Mucosa of descending colon (tissue), 3 donors: ENCODE data around the gene CCNF. TPM values are rescaled to one million over a fixed set of nuclear protein-coding genes. Genes with fewer than 3 reads are reported as not detected.

Experiments
- ATAC-seq: fragments of 200-7000 bp; cut with Tn5 transposase; one replicate; pipeline ENCODE4 v1.9.1; 2020; ENCODE audit warnings: mild to moderate bottlenecking, moderate library complexity
- DNase-seq, 3 donors: peaks; one replicate each; pipeline ENCODE4 v3.0.0-alpha.2; 2020
- H3K36me3 ChIP-seq: fragments of 200-600 bp; one replicate; pipeline ENCODE4 v1.8.0; 2021; ENCODE audit warnings: low read depth, mild to moderate bottlenecking
- H3K4me1 ChIP-seq: fragments of 200-600 bp; one replicate; pipeline ENCODE4 v1.8.0; 2021; ENCODE audit warnings: low read depth, mild to moderate bottlenecking
- H3K4me3 ChIP-seq: fragments of 200-600 bp; one replicate; pipeline ENCODE4 v1.8.0; 2021; ENCODE audit warnings: mild to moderate bottlenecking
- H3K9me3 ChIP-seq: fragments of 200-600 bp; one replicate; pipeline ENCODE4 v1.8.0; 2021; ENCODE audit warnings: mild to moderate bottlenecking
- intact Hi-C, 2 donors: fragments of 100-400 bp; cut with DNase I in 1 of 2; cut with micrococcal nuclease in 1 of 2; formaldehyde crosslinking; loops; one replicate each; pipeline versions ENCODE4 v1.11.0 to v1.11.1; 2022; cut with DNase I, micrococcal nuclease
- total RNA-seq, 3 donors: library from RNA; stranded (reverse); fragmentation: NEBNext Ultra II Directional in 2 of 3; extraction: Animal tissue kit (Norgen Biotek cat#: 25700) in 2 of 3; gene quantifications; one replicate each; pipeline versions ENCODE4 v1.2.1 to v1.2.4, GENCODE V29; 2021 to 2023
- TF ChIP-seq, protein P1 (sequence below): fragments of 200-600 bp; IDR thresholded peaks from one replicate; pipeline ENCODE4 v1.8.0; 2022; ENCODE audit warnings: antibody characterized with exemption, mild to moderate bottlenecking
- donor health status: DM: no; HTN: no; CAD: no; lungs with moderate emphysema.
- donor health status: DM: no; HTN: no; CAD: no.
- donor health status: DM: no; HTN: yes; CAD: no.

The CCNF gene
- total RNA-seq, 3 donors from 2014 or later, result 3.4 to 12.7 (median 3.7) TPM

DNA sequence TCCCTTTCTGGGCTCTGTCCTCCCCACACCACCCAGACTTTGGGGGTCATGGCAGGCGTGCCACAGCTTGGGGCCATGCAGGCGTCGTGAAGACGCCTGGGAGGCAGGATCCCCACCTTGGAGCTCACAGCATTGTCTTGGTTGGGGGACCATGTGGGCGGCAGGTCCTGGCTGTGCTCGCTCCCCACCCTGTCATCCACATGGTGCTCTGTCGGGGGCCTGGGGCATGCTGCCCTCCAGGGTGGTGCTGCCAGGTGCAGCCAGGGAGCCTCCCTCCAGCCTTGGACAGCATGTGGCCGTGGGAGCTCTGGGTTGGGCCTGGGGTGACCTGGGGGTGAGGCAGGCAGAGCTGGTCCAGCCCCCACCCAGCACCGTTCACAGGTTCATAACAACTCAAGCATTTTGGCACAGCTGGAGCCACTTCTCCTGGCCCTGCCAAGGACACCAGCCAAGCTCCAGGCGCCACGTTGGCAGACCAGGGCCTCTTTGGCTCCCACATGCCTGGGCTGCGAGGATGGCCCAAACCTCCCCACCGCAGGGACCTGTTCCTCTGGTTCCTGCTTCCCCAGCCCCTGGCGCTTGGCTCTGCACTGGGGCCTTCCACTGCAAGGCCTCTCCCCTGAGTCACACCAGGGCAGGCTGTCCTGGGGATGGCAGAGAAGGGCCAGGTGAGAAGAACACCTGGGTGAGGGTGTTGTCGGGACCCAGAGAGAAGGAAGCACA is 69.4 kb downstream of the CCNF start:
- H3K4me1 ChIP-seq, result peaks cover 12% of the 10 kb centered on the region

GRCh38 chr16:2499454-2499853 is 70.2 kb downstream of the CCNF start:
- Histone ChIP-seq H3K9me3 (no peaks in the 10 kb centered on the region), H3K4me3 (no peak overlapping the region), H3K36me3 (no peaks in the 10 kb centered on the region), H3K4me1 (peaks cover 12% of the 10 kb centered on the region)
- ATAC-seq (no peak), DNase-seq (no peak)
- TF ChIP-seq, protein P1, sequence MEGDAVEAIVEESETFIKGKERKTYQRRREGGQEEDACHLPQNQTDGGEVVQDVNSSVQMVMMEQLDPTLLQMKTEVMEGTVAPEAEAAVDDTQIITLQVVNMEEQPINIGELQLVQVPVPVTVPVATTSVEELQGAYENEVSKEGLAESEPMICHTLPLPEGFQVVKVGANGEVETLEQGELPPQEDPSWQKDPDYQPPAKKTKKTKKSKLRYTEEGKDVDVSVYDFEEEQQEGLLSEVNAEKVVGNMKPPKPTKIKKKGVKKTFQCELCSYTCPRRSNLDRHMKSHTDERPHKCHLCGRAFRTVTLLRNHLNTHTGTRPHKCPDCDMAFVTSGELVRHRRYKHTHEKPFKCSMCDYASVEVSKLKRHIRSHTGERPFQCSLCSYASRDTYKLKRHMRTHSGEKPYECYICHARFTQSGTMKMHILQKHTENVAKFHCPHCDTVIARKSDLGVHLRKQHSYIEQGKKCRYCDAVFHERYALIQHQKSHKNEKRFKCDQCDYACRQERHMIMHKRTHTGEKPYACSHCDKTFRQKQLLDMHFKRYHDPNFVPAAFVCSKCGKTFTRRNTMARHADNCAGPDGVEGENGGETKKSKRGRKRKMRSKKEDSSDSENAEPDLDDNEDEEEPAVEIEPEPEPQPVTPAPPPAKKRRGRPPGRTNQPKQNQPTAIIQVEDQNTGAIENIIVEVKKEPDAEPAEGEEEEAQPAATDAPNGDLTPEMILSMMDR, result no peak
- intact Hi-C loops, result loop anchor here in 1 of 2 donors (10.0 kb wide), 1 partner anchor 165 kb away; no protein-coding TSS in a partner anchor

More for the DNA sequence above, 69.4 kb downstream of the CCNF start:
- TF ChIP-seq, protein P1, result no peak
- no peaks in the 10 kb centered on the region for H3K36me3 ChIP-seq
- DNase-seq (no peak), ATAC-seq (no peak)
- no peaks in the 10 kb centered on the region for H3K9me3 ChIP-seq
- no peak overlapping the region for H3K4me3 ChIP-seq
- intact Hi-C loops, result loop anchor here in 1 of 2 donors (10.0 kb wide), 1 partner anchor 164 kb away; no protein-coding TSS in a partner anchor

DNA sequence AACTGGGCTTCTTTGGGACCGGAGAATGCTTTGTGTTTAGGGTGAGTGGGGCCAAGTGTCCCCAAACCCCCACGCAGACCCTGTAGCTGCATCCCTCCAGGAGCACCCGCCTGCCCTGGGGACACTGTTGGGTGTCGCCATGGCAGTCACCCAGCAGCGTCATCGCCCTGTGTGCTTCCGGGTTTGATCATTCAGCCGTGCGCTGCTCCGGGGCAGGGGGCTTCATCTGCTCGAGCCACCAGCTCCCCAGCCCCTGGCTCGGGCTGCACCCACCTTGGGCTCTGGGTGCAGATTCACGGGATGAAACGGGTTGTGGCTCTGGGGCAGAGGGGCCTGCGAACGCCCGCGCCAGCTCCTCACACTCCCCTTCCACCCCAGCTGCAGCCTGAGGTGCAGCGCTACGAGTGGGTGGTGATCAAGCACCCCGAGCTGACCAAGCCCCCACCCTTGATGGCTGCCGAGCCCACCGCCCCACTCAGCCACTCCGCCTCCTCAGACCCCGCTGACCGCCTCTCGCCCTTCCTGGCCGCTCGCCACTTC is 70.7 kb downstream of the CCNF start:
- DNase-seq (no peak), ATAC-seq (no peak)
- H3K4me3 ChIP-seq, result no peak overlapping the region
- H3K4me1 ChIP-seq, result peaks cover 12% of the 10 kb centered on the region
- H3K9me3 ChIP-seq, result no peaks in the 10 kb centered on the region
- TF ChIP-seq, protein P1, result no peak
- no peaks in the 10 kb centered on the region for H3K36me3 ChIP-seq
- intact Hi-C loops, result loop anchor here in 1 of 2 donors (10.0 kb wide), 1 partner anchor 165 kb away; no protein-coding TSS in a partner anchor

DNA sequence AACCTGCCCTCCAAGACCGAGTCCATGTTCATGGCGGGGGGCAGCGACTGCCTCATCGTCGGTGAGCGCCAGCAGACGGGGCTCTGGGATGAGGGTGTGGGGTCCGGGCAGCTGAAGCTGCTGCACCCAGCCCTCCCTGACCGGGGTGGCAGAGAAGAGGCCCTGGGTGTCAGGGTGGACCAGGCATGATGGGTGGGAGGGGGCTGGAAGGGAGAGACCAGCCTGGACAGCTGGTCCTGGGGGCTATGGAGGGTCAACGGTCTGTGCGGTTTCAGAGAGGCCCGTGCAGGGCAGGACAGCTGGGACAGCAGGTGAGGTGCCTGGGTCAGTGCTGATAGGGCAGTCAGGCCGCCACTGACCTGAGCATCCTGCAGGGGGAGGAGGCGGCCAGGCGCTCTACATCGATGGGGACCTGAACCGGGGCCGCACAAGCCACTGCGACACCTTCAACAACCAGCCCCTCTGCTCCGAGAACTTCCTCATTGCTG is 71.2 kb downstream of the CCNF start:
- Histone ChIP-seq H3K9me3 (no peaks in the 10 kb centered on the region), H3K36me3 (no peaks in the 10 kb centered on the region), H3K4me1 (peaks cover 12% of the 10 kb centered on the region), H3K4me3 (no peak overlapping the region)
- TF ChIP-seq, protein P1, result no peak
- DNase-seq (no peak), ATAC-seq (no peak)
- intact Hi-C loops, result no loop called here

DNA sequence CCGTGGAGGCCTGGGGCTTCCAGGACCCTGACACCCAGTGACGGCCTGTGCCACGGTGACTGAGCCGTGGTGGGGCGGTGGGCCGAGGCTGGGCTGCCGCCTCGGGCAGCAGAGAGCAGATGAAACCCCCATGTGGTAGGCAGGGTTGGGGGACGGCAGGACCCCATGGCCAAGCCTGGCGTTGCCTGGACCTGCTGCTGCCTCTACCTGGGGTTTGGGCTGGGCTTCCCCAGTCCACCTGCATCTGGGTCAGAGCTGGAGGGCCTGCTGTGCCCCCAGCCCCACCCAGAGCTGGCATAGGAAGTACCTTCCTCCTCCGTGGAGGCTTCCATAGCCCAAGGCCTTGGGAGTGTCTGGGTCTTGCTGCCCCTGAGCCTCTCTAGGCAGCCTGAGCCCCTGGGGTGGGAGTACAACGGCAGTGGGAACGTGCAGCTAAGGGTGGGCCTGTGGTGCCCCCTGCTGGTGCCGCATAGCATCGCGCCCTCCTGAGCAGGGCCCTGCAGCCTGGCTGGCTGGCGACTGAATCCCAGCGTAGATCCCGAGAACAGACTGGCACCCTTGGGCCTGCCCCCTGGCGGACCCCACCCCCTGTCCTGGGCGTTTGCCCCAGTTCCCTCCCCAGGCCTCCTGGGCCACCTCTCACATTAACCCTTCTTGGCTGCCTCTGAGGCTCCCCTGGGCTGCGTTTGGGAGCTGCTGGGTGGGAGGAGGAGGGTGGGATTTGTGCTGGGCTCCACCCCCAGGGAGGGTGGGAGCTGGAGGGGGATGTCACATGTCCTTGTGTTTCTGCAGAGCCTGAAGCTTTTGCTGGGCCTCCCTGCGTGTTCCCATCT is 71.9 kb downstream of the CCNF start:
- Histone ChIP-seq H3K4me3 (no peak overlapping the region), H3K4me1 (peaks cover 12% of the 10 kb centered on the region)

More for the DNA sequence above, 71.9 kb downstream of the CCNF start:
- intact Hi-C loops, result no loop called here
- ATAC-seq, result peak; percentile 93
- TF ChIP-seq, protein P1, result peak; percentile 96
- DNase-seq, result peak; percentile 82 to 89 (median 88)
- Histone ChIP-seq H3K9me3 (no peaks in the 10 kb centered on the region), H3K36me3 (no peaks in the 10 kb centered on the region)
